GM19193 (cell line): ENCODE results near the gene CDH23.

ENCODE experiments used
- POLR2A ChIP-seq: IDR thresholded peaks from 4 replicates; pipeline ENCODE4 v1.6.1; 2011; ENCODE audit not compliant: insufficient read depth, insufficient read length; ENCODE audit errors: extremely low read depth

Gene CDH23

DNA sequence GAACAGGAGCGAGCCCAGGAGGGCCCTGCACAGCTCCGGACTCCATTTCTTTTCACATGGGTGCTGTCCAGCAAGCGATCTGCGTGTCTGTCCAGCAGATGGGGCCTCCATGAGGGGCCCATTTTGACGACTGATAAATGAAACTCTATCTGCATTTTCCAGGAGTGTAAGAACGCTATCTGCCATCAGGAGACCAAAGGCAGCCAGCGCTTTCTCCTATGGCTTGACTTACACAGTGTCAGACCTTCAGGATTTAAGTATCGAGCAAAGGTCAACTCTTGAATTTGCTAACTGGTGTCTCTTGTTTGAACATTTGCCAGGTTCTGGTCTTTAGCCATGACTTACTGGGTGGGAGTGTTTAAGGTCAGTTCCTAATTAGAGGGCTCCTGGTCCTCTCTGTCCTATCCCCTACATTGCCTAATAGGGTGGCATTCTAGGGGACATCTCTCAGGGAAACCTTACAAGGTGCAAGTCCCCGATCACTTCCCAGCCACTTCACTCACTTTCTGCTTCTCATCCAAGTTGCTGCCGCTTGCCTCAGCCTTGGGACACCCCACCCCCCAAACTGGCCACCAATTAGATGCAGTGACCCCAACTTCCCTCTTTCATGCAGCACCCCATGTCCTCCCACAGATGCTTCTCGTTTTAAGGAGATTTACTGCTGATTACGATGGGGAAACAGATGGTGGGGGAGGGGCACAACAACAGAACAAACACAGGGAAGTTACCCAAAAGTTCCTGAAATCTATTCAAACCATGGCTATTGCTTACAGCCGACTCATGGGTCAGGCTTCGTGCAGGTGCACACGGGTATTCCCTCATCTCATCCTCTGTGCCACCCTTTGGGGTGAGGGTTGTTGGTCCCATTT lies 356.6 kb downstream of the CDH23 start:
- TF ChIP-seq POLR2A = no peak

DNA sequence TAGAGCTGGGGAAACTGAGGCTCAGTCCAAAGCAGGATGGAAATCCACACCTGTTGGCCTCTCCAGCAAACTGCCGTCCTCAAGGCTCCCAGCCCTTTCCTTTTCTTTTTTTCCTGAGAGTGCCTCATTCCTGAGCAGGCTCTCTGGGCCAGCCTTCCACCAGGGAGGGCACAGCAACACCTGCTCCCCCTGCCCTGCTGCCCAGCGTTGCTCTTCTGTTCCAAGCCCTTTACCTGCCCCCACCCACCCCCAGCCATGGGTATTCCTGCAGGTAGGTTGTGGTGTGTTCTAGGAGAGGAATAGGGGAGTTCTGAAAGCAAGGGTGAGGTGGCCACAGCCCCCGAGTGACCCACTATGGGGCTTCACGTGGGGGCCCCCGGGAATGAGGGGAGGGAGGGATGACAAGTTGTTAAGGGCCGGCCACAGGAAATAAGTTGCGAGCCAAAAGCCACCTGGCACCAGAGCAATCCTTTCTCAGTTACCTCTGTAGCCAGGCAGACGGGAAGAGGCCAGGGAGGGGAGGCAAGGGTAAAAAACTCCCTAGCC lies 357.3 kb downstream of the CDH23 start:
- no peak for TF ChIP-seq POLR2A

DNA sequence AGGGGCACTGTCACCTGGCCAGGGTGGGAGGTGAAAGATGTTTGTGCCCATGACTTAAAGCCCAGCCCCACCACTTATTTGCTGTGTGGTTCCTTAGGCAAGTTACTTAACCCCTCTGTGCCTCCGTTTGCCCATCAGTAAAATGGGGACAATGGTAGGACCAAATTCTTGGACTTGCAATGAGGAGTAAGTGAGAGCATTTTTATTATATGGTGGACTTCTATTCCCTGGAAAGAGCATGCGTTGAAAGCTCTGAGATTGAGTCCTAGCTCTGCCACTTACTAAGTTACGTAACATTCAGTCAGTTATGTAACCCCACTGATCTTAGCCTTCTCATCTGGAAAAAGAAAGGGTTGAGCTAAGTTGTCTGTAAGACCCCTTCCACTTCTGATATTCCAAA lies 357.8 kb downstream of the CDH23 start:
- TF ChIP-seq POLR2A = no peak

DNA sequence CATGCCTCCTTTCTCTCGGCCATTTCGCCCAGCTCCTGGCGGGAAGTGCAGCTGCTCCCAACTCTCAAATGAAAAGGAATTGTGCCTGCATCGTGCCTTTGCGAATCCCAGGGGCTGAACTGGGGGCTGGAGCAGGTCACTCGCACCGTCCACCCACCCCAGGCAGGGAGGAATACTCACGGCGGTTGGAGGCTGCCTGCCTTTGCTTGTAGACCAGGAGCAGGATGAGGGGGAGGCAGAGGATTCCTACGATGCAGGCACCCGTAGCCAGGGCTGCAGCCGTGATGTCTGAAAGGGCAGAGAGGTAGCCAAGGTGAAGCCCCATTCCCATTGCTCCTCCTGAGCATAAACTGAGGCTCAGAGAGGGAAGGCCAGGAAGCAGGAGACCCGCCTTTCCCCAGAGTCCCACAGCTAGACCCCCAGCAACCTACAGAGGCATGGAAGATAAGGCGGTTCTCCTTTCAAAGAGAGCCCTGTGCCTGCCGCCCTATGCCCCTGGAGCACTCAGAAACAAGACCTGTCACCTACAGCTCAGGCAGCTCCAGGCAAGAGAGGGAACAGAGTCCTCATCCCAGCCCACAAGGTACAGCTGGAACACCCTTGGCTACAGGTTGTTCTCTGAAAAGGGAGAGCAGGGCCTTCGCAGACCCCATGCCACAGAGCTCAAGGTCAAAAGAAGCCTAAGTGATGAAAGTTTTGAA lies 358.6 kb downstream of the CDH23 start:
- no peak for TF ChIP-seq POLR2A

DNA sequence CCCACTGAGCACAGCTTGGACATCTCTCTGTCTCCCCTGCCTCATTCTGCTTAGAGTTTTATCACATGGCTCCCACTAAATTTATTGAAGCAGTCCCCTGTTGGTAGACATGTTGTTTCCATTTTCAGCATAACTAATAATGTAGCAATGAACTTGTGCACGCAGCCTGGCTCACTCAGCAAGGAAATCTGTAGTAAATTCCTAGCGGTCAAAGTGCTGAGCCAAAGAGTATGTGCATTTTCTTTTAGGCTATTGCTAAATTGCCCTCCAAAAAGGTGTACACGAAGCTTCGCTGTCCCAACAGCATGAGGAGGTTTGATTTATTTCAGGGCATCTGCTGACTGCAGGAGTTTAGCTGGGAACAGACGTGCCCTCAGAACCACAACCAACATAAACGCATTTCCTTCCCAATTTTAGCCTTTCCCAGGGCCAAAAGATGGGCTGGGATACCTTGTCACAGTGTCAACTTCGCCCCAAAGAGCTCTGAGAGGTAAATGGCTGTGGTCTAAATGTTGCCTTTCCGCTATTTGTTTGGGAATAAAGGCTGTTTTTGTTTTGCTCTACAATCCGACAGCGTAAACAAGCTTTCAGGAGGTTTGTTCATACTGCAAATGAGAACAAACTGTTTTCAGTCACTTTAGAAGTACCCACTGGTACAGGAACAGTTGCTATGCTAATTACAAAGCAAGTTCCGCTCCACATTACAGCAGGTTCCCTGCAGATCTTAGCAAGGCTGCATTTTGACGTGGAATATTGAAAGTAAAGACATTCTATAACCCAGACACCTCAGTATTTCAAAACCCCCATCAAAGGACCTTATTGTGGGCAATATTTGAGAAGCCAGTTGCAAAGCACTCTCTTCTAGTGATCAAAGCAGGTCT lies 359.8 kb downstream of the CDH23 start:
- no peak for TF ChIP-seq POLR2A

DNA sequence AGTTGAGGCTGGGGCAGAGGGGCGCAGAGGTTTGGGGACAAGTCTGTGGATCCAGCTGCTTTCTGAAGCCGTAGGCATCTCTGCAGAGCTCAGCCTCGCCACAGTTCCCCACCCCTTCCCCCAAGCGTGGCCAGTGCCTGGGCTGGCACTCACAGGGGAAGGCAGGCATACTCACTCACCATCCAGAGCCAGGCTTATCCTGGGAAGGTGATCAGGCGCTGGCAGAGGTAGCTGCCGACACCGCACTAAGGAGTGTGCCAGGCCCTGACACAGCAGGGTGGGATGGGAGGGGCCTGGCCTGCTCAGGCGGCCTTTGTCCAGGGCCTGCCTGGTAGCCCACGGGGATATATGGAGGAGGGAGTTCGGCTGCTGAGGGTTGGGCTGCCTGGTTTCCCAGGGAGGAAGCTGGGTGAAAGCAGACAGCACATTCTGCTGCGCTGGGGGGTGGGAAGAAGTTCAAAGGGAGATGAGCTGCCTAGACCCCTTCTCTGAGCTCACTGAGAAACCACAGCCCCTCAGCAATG lies 360.7 kb downstream of the CDH23 start:
- no peak for TF ChIP-seq POLR2A

DNA sequence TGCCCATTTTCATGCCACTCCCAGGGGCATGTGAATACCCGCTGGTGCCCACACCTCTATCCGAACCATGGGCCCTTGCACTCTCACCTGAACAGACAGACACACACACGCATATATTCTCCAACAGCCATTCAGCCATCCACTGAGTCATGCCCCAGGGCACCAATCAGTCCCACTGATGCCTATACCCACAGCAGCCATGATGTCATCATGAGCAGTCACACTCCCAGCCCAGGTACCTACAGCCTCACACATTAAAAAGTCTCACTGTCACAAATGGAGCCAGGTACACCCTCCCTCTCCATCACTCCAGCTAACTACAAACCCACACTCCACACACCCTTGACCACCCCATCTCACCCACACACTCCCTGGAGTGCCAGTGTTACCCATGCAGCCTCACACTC lies 364.4 kb downstream of the CDH23 start:
- TF ChIP-seq POLR2A = no peak

DNA sequence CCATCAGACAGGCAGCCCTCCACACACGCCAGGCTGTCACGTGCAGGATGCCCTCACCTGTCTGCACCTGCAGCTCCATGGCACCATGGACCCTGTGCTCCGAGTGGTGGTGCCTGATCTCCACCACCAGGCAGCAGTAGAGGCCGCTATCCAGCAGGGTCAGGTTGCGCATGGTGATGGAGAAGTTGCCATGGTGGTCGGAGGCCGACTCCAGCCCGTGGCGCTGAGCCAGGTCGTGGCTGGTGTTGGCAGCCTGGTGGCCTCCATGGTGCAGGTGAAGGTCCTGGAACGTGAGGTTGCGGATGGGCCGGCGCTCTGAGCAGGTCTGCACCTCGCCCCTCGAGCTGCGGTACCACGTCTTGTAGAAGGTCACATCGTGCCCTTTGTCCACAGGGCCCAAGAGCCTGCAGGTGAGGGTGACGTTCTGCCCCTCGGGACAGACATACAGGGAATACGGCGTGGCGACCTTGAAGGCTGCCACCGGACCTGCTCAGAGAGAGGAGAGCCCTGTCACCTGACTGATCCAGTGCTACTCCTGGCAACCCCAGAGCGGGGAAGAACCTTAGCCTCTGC lies 364.9 kb downstream of the CDH23 start:
- TF ChIP-seq POLR2A = no peak

DNA sequence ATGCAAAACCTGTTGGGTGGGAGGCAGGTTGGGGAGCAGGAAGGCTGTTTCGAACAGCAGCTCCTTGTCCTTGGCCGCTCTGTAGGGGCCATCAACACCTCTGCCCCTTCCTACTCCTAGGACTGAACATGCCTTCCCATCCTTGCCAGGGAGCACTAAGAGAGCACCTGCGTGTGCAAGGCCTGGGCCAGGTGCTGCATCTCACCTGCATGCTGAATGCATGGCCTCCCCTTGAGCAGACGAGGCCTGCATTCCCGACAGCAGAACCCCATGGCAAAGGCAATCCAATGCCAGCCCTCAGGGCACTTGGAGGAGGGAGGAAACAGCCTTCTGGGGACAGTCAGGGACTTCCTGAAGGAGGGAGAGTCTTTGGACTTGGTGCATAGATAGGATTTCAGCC lies 365.6 kb downstream of the CDH23 start:
- no peak for TF ChIP-seq POLR2A

DNA sequence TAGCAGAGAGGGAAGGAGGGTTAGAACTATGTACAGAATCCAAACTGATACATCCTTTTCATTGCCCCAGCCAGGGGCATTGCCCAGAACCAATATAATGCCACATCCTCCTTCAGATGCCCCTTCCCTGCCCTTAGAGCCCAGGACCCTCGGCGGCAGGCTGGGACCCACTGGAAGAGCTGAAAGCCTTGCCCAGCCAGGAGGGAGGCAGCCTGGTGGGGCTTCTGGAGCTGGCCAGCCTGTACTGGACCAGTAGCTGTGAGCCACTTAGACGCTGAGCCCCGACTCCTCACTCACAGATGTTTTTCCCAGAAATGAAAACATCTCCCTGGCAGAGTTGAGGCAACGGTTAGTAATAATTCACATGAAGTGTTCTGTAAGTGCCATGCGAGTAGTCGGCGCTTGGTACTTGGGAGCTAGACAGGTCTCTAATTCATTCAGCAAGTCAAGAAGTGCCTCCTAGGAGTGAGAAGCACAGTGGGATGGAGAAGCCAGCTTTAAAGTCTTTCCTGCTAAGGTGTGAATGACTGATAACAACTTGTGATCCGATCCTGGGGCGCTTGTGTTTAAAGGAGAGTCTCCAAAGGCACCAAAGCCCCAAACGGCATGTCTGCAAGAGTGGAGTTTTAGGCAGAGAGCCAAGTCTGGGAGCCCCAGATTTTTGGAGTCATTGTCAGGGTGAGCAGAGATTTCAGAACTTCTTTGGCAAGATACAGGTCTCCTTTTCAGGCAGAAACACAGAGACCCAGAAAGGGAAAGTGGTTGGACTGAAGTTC lies 366.8 kb downstream of the CDH23 start:
- no peak for TF ChIP-seq POLR2A

DNA sequence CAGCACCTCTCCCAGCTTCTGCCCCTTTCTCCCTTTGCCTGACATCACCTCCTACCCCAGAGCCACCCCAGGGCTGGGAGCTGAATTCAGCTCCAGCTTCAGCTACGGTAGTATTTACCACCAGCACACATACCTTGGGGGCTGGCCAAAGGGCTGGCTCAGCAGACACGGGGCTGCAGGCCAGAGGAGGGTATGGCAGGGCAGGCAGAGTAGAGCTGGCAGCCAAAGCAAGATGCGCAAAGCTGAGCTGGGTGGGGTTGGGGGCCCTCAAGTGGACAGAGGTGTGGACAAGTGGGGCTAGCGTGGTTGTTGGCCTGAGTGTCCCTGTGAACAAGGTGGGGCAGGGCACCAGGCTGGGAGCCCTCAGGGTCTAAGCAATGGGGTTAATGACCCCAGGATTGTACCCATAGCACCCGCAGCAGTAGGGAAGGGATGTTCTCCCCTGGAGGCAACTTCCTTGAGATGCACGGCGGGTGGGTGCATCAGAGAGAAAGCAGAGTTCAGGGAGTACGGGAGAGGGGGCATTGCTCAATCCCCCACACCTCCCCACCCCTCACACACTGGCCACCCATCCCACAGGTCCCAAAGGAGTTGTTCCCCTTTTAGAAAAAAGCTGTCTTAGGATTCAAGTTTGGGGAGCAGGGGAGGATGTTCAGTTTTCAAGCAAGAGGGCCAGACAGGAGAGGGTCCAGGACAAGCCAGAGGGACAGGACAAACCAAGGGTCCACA lies 368.6 kb downstream of the CDH23 start:
- TF ChIP-seq POLR2A = no peak

DNA sequence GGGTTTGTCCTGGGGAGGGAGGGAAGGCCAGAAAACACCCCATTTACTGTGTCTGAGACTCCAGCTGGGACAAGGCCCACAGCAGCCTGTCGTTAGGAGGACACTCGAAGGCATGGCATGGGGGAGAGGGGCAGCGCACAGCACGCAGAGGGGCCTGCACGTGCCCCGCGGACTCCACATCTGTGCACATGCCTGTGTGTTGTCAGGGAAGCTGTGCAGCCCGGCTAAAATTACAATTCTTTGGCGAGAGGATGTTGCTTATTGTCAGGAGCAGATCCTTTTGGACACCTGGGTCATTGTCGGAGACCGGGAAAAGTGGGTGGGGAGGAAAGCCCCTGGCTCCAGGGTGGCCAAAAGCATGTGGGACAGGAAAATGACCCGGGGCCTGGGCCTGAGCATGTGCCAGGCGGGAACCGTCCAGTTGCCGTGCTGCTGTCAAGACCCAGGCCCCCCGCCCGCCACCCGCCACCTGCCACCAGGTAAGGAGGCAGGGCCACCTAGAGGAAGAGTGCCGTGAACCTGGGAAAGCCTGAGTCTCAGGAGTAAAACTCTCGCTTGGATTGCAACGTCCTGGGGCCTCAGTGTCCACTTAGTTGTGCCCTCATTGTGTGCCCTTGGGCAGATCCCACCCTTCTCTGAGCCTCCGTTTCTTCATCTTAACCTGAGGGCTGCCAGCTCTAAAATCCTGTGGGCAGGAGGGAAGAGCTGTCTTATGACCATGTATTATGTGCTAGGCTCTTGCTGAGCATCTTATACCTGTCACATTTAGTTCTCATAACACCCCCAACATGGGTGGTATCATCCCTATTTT lies 369.4 kb downstream of the CDH23 start:
- TF ChIP-seq POLR2A = no peak
